ENCODE results near the gene RAB15.

Gene RAB15

DNA sequence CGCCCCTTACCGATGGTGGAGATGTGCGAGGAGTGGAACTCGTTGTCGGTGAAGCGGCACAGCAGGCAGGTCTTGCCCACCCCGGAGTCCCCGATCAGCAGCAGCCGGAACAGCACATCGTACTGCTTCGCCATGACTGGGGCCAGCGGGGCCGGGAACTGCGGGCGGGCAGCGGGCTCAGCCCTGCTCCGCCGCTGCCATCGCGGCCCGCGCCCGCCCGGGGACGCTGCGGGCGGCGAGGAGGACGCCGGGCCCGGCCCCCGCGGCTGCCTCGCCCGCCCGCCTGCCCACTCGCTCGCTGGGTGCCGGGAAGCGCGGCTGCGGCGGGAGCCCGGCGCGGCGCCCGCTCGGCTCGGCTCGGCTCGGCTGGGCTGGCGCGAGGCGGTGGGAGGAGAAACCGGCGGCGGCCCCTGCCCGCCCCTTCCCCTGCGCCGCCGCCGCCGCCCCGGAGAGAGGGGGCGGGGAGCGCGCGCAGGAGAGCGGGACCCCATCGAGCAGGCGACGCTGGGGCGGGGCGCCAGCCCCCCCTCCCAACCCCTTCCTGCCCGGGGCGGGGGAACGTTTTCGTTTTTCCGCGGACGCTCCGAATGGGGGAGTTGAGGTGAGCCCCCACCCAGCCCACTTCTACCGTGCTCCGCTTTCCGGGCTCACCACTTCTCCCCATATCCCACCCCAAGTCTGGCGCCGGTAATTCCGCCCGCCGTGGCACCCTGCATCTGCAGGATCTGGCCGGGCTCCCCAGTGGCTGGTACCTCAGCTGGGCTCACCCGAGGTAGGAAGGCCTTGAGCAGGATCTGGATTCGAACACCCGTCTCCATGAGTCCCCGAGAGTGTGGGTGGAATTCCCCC lies at the start of gene RAB15:
RAB15 (minus strand) TSS at position 394 of the 849 bp plus-strand sequence; CDS start at position 134, 260 bp downstream.
- no peak for DNase-seq

DNA sequence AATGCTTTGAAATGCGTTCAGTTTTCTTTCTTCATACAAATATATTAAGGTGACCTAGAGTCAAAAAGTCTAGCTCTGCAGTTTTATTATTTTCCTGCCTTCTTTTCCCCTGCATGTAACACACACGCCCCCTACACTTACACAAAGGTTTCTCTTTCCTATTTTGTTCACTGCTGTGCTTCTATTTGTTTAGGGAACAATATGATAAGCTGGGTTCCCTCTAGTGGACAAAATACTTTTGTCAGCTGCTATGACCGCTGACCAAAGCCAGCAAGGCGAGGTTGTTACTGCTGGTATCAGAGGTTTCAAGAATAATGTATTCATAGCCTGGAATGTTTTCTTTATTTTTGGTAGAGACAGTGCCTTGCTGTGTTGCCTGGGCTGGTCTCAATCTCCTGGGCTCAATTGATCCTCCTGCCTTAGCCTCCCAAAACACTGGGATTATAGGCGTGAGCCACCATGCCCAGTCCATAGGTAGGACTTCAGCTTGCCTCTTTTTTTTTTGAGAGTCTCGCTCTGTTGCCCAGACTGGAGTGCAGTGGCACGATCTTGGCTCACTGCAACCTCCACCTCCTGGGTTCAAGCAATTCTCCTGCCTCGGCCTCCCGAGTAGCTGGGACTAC lies 47.9 kb upstream of the RAB15 start:
- DNase-seq, result no peak

DNA sequence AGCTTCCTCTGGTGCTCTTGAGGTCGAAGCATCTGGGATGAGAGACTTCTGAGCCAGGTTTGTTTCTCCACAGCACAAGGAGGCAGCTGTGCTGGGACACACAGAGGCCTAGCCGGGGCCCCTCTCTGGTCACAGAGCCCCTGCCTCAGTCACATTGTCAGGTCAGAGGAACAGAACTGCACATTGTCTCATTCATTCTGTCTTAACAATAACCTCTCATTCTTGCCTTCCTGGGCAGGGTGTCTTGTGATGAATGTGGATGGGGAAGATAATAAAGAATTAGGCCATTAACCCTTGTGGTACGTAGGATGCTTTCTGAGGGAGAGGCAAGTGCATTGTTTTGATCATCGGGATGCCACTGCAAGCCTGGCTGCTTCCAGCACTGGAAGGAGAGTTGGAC lies 44.3 kb upstream of the RAB15 start:
- no peak for DNase-seq

DNA sequence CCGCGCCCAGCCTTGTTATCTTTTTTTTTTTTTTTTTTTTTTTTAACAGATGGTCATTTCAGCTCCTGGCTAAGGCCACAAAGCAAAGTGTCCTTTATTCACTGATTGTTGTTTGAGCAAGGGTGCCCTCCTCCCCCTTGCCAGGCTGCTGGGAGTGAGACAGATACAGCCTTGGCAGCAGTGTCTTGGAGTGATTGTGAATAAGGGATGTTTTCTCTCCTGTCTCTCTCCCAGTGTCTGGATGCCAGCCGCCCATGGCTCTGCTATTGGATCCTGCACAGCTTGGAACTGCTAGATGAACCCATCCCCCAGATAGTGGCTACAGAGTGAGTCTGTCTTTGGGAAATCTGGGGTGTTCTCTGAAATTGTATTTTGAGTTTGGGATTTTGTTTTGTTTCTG lies 43.3 kb upstream of the RAB15 start:
- no peak for DNase-seq

DNA sequence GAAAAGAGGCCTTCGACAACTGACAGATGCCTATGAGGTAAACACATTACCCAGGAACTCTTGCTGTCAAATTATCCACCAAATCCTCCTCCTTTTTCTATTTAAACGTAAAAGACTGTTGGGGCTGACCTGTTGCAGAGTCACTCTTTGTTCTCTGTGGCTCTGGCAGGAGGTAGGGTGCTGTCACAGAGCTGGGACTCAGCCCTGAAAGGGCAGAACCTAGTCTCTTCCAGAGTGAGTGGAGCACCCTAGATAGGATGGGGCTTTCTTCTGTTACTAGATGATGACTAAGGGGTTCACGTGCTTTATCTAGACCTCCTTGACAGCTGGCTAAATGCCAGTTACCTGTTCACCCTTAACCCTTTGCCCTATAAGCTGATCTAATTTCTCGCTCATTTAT lies 40.2 kb upstream of the RAB15 start:
- no peak for DNase-seq

DNA sequence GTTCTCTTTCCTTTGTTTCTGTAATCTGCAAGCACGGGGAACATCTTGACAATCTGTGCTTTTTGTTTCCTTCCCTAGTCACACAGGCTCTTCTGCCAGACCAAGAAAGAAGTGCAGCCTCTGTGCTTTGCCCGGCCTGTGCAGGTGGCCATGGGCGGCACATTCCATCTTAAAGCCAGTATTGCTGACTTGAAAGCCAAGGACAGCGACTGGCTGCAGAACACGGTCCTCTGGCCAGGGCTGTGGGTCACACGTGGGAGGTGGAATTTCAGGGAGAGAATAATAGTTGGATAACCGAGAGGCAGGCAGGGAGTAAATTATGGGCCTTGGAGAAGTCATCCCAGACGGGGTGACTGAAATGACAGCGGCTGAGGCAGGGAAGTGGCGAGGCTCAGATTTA lies 39.4 kb upstream of the RAB15 start:
- DNase-seq, result no peak

DNA sequence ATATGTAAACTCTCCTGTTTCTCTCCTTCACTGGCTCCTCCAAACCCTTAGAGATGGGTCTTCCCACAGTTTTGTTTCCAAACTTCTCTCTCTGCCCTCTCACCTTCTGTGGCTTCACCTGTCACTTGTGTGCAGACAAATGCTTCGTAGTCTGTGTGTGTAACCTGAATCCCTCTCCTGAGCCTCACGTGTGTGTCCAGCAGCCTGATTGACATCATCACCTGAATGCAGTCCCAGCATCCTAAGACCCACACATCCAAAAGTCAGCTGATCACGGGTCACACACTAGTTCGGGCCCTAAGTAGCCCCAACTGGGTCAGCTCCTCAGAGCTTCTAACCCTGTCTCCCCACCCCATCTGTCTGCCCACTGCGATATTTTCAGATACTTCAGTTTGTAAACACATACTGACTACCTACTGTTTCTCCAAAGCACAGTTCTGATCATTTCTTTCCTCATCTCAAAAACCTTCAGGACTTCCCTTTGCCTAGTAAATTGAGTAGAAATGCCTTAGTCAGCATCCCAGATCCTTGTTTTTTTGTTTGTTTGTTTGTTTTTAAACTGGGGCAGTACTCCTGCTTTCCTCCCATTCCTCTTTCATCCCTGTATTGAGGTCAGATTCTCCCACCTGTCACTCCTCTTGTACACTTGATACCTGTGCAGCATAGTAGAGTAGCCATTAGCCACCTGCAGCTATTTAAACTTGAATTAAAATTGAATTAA lies 38.2 kb upstream of the RAB15 start:
- DNase-seq, result no peak

DNA sequence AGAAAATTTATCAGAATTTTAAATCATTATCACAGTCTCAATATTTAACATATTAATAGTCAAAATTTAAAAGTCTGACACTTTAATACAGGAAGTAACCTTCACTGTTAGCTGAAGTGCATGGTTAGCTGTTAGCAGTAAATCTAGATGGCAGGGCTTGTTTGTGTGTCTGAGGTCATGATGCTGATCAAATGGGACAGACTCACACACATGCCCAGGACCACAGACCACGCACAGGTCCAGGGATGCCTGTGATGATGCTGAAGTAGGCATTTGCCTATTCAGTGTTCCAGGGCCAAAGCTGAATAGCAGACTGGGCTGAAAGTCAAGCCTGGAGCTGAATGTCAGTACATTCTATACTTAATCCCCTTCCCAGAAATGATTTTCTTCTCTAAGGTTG lies 35.1 kb upstream of the RAB15 start:
- DNase-seq, result no peak

DNA sequence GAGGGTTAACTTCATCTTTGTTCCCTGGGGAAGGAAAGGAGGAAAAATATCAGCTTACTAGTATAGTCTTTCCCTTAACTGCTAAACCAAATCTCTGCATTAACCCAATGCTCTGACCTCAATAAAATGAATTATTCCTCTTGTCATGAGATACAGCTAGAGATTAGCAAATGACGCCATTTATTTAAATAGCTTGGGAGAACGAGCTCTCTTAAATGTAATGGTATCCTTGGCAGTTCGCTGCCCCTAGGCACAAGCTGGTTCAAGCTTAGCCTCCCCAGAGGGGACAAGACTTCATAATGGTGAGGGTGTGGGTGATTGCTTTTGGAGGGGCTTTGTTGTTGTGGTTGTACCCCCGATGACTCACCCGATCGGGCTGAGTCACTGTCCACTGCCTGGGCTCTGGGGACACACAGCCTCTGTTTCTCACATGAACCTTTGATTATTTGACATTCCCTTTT lies 34.2 kb upstream of the RAB15 start:
- DNase-seq, result no peak

DNA sequence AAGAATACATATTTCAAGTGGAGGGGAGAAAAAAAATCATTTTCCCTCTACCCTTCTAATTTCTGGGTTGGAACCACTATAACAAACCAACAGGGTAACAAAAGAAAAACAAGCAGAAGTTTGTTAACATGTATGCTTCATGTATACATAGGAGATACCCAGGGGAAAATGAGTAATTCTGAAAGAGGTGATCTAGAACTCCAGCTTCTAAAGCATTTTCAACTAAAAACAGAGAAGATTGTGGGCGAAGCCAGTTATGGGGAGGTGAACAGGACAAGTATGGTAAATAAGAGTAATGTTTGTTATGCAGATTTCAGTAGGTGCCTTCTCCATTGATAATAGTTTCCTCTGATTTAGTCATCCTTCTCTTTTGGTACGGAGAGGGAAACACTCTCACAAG lies 31.3 kb upstream of the RAB15 start:
- no peak for DNase-seq

DNA sequence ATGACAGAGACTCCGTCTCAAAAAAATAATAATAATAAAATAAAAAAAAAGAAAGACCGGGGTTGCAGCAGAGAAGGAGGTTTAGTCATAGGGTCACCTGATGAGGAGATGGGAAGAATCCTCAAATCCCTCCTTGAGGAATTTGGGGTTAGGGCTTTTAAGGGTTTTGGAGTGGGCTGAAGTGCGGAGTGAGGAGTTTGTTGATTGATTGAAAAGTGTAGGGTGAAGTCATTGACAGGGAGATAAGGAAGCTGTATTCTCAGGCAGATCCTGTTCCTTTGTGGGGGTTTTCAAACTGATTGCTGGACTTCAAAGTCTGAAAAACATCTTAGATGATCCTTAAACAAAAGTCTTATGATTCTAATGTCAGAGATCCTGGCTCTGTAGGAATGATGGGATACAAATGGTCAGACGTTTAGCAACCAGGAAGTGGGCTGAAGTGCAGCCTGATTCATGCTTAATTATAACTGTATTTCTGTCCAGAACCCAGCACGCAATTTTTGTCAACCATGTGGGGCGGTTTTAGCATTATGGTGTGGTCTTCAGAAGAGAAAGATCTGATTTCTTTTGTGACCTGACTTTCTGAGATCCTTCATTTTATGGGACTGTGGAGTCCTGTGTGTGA lies 30.6 kb upstream of the RAB15 start:
- DNase-seq, result no peak

DNA sequence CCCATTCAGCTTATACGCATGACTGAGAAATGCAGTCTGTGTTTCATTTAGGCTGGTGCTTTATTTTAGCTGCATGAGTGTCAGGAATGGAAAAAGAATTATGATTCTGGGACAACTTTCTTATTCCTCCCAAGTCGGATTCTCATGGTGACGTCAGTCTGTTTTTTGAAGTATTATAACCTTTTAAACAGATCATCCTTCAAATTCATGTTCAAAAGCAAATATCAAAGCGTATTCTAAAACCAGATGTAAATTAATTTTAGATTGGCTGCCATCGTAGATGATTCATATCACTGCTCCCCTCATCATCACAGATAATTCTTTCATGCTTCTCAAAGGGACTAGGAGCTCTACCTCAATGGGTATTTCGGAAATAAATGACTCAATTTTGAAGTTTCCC lies 29.6 kb upstream of the RAB15 start:
- DNase-seq, result no peak

DNA sequence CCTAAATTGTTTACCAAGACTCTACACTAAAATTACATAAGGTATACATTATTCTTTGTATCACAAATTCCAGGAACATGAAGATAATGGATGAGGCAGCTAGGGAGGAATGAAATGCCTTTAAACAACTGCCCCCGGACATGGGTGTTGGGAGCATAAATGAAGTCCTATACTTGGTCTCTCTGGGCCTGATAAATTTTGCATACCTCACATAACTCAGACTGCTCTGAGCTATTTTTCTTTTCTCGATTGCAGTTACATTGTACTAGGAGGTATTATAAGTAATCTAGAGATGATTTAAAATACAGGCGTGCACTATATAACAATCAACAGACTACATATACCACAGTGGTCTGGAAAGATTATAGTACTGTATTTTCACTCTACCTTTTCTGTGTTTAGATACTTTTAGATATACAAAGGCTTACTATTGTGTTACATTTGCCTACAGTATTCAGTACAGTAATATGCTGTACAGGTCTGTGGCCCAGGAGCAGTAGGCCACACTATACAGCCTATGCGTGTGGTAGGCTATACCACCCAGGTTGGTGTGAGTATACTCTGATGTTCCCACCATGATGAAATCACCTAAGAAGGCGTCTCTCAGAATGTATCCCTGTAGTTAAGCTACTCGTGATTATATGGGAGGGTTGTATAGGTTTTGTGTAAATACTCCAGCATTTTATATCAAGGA lies 28.9 kb upstream of the RAB15 start:
- DNase-seq, result no peak

DNA sequence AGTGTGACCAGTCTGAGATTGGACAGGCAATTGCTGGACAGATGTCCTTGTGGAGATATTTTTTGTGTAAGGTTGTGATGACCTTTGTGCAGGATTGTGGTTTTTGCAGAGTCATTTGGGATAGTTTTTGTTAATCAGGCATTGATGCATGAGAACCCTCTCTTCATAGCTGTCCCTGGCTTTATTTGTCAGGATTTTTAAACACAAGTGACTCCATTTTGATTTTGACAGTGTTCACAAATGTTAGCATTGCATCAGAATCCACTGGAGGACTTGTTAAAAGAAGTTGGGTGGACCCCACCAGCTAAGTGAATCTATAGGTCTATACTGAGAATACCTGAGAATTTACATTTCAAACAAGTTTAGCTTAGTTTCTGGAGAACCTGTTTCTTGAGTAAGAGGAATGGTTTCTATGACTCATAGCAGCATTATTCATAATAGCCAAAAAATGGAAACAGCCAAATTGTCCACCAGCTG lies 26.4 kb upstream of the RAB15 start:
- DNase-seq, result no peak

DNA sequence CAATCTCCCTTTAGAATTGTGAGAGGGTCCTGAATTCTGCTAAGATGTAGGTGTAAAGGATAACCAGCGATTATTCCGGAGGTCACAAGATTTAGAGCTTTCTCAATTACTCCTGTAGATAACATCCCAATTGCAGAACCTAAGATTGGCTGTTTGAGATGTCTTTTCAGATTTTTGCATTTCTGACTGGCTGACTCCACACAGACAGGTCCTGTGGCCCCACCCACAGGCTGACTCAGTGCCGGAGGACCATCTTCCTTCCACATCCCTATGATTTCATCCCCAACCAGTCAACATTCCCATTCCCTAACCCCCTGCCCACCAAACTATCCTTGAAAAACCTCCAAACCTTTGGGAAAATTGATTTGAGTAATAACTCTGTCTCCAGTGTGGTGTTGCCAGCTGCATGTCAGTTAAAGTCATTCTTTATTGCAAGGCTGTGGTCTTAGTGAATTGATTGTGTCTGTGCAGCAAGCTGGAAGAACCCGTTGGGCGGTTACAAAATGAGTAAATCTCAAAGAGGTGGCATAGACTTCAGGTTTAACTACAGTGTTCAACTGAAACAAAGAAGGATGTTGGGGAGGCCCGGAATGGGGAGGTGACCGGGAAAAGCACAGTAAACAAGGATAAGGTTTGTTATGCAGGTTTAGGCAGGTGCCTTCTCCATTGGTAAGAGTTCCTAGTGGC lies 25.1 kb upstream of the RAB15 start:
- DNase-seq, result no peak

DNA sequence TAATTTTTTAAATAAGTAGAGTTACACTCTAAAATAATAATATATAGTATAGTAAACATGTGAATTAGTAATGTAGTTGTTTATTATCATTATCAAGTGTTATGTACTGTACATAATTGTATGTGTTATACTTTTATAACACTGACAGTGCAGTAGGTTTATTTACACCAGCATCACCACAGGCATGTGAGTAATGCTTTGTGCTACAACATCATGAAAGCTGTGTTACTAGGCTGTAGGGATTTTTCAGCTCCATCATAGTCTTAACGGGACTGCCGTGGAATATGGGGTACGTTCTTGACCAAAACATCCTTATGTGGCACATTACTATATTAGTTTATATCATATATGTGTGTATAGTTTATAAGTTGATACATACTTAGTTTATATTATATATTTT lies 23.2 kb upstream of the RAB15 start:
- no peak for DNase-seq

DNA sequence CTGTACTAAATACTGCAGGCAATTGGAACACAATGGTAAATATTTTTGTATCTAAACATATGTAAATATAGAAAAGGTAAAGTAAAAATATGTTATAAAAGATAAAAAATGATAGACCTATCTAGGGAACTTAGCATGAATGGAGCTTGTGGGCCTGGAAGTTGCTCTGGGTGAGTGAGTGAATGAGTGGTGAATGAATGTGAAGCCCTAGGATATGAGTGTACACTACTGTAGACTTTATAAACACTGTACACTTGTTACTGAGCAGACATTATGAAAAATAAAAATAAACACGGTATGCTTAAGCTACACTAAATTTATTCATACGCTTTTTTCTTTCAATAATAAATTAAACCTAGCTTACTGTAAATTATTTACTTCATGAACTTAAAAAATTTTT lies 22.4 kb upstream of the RAB15 start:
- no peak for DNase-seq

DNA sequence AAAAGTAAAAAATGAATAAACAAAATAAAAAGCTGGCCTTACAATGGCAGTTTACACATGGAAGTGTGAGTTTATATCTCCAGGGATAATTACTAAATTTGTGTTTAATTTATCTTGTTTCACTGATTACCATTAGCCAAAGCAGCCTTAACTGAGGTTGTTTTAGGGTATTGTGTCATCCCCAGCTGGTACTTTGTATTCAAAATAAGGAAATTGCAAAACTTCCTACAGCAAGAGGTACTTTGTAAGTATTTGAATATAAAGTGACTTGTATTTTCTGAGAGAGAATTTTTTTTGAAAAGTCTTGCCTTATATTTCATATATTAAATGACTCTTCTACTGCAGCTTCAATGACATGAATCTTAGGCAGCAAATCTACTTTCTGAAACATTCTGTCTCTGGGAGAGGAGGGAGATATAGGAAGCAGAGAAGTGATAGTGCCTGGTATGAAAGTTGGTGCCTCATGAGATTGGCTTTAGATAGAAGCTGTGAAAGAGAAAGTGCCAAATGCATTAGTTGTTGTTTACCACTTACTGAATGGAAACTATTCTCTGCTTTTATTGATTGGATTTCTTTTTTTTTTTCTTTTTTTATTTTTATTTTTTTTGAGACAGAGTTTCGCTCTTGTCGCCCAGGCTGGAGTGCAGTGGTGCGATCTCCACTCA lies 21.3 kb upstream of the RAB15 start:
- no peak for DNase-seq

DNA sequence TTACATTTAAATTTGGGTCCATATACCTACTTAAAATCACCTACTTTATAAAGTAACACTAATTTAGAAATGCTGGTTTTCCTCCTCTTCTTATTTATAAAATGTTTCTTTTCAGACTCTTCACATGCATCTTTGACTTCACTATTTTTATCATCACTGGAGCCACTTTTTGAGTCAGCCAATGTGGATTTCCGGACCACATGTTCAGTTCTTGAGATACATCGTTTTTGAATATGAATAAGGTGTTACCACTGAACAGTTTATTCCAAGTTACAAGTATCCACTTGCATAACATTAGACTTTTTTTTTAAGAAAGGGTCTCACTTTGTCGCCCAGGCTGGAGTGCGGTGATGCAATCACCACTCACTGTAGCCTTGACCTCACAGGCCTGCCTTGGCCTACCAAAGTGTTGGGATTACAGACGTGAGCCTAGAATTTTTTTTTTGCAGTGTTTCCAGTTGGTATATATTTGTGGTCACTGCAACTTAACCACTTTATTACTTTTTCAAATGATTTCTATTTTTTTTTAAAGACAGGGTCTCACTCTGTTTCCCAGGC lies 20.3 kb upstream of the RAB15 start:
- no peak for DNase-seq

DNA sequence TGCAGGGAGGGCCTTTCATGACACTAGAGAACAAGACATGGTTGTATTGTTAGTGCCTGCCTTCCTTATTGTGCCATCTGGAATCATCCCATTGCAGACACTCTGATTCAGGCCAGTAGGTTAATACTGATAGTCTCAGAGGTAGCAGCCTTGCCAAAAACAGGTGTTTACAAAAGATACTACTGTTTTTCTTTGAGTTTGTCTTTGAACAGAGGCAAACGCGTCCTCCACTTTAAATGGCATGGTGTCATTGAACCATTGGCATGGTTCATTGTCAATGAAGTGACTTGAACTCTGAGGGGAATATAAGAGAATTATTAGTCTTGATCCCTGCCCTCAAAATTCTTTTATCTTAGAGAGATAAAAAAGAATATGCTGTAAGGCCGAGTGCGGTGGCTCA lies 18.8 kb upstream of the RAB15 start:
- no peak for DNase-seq

DNA sequence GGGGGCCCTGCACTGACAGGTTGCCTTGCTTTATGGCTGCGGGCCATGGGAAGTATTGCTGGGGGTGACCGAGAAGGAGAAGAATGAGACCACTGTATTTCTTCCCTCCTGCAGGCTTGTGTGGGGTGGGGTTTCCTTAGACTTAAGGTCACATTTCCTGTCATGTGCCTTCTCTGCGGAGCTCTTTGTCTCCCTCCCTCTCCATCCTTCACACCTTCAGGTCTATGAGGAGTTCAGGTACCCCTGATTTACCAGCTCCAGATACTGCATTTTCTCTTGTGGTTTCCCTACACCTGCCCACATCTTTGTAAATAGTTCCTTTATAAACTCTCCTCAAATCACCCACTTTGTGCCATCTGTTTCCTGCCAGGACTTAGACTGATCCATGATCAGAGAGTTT lies 18.2 kb upstream of the RAB15 start:
- no peak for DNase-seq

All from NK-92 treated with Interleukin-12 subunit alpha and Interleukin-12 subunit beta, amount 100 ng/mL, for 24 hours (cell line).